ENCODE results near the gene HK2. TPM values are rescaled to one million over a fixed set of nuclear protein-coding genes. Genes with fewer than 3 reads are reported as not detected.

Gene HK2
- total RNA-seq, 1 donor from 2014 or later, result 77.1 TPM

GRCh38 chr2:74841641-74842040 lies 7.7 kb downstream of the HK2 start:
- Histone ChIP-seq H3K9me3 (no peaks in the 10 kb centered on the region), H3K27ac (no peak overlapping the region), H3K36me3 (no peaks in the 10 kb centered on the region), H3K4me1 (peaks cover 48% of the 10 kb centered on the region), H3K4me3 (no peak overlapping the region), H3K27me3 (no peaks in the 10 kb centered on the region)
- intact Hi-C loops (cut with DNase I), result no loop called here
- TF ChIP-seq CTCF (IDR thresholded peaks at IDR 0.05), result no peak
- ATAC-seq (no peak), DNase-seq (no peak)

- no peak for ATAC-seq
- no peak for DNase-seq
- TF ChIP-seq CTCF (IDR thresholded peaks at IDR 0.05), result no peak
- Histone ChIP-seq H3K9me3 (no peaks in the 10 kb centered on the region), H3K4me3 (no peak overlapping the region), H3K27ac (peak overlapping the region; percentile 20), H3K36me3 (no peaks in the 10 kb centered on the region), H3K27me3 (no peaks in the 10 kb centered on the region), H3K4me1 (peaks cover 52% of the 10 kb centered on the region)
- intact Hi-C loops (cut with DNase I), result no loop called here
Observed at GRCh38 chr2:74843433-74843832, 9.5 kb downstream of the HK2 start.

DNA sequence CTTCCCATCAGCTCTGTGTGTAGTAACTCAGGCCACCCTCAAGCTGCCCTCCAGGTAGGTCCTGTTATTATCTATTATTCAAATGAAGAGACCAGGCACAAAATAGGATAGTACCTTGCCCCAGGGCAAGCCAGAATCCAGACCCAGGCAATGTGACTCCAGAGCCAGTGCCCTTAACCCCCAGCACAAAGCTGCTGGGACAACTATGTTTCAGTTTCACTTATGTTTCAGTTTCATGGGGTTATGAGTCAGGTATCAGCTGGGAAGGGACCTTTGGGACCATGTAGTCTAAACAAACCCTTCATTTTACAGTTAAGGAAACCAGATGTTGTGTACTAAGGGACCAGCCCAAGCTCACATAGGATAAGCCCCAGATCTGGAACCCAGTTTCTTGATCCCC lies 10.0 kb downstream of the HK2 start:
- no peak for TF ChIP-seq CTCF (IDR thresholded peaks at IDR 0.05)
- H3K27me3 ChIP-seq, result no peaks in the 10 kb centered on the region
- DNase-seq, result no peak
- intact Hi-C loops (cut with DNase I), result no loop called here
- H3K9me3 ChIP-seq, result no peaks in the 10 kb centered on the region
- H3K4me1 ChIP-seq, result peaks cover 57% of the 10 kb centered on the region
- peak overlapping the region; percentile 20 for H3K27ac ChIP-seq
- no peak overlapping the region for H3K4me3 ChIP-seq
- H3K36me3 ChIP-seq, result no peaks in the 10 kb centered on the region
- ATAC-seq, result peak; percentile 45

GRCh38 chr2:74844752-74845151 lies 10.8 kb downstream of the HK2 start:
- intact Hi-C loops (cut with DNase I), result no loop called here
- no peak for DNase-seq
- ATAC-seq, result no peak
- H3K4me3 ChIP-seq, result no peak overlapping the region
- H3K4me1 ChIP-seq, result peaks cover 64% of the 10 kb centered on the region
- no peaks in the 10 kb centered on the region for H3K36me3 ChIP-seq
- H3K9me3 ChIP-seq, result no peaks in the 10 kb centered on the region
- no peaks in the 10 kb centered on the region for H3K27me3 ChIP-seq
- no peak for TF ChIP-seq CTCF (IDR thresholded peaks at IDR 0.05)
- peak overlapping the region; percentile 20 for H3K27ac ChIP-seq

- ATAC-seq (peak; percentile 94), DNase-seq (peak; percentile 91)
- peak overlapping the region; percentile 51 for H3K27ac ChIP-seq
- no peaks in the 10 kb centered on the region for H3K27me3 ChIP-seq
- H3K36me3 ChIP-seq, result no peaks in the 10 kb centered on the region
- intact Hi-C loops (cut with DNase I), result no loop called here
- H3K4me1 ChIP-seq, result peaks cover 68% of the 10 kb centered on the region
- no peak overlapping the region for H3K4me3 ChIP-seq
- H3K9me3 ChIP-seq, result no peaks in the 10 kb centered on the region
- no peak for TF ChIP-seq CTCF (IDR thresholded peaks at IDR 0.05)
Observed at GRCh38 chr2:74845217-74845751, 11.4 kb downstream of the HK2 start.

DNA sequence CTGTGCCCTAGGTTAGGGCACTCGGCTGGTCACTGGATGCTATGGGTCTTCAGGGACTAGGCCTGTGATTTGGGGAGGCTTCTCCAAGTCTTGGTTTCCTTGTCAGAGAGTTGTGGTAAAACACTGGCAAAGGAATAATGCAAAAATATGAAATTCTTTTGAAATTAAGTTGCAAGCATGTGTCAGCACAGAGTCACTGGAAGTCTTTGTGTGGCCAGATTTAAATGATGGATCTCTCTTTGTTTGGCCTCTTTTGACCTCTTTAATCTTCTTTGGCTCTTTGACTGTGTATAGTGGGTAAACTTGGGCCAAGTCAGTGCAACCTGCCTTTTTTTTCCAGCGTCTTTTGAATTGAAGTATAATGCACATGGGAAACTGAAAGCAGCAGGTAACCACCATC lies 12.1 kb downstream of the HK2 start:
- peaks cover 75% of the 10 kb centered on the region for H3K4me1 ChIP-seq
- H3K27ac ChIP-seq, result peak overlapping the region; percentile 51
- H3K36me3 ChIP-seq, result no peaks in the 10 kb centered on the region
- H3K9me3 ChIP-seq, result no peaks in the 10 kb centered on the region
- no peak overlapping the region for H3K4me3 ChIP-seq
- intact Hi-C loops (cut with DNase I), result no loop called here
- no peaks in the 10 kb centered on the region for H3K27me3 ChIP-seq
- TF ChIP-seq CTCF (IDR thresholded peaks at IDR 0.05), result no peak
- ATAC-seq (no peak), DNase-seq (no peak)
